Upper lobe of left lung (tissue), 4 donors: ENCODE measurements around the gene ADGRD1.

ENCODE experiments used
- CTCF ChIP-seq, 6 experiments: fragments of 450-650 bp in 4 of 6; fragments of 200-600 bp in 2 of 6; sonication (generic) in 2 of 6; IDR thresholded peaks; one replicate each; pipeline ENCODE4 v1.5.1; 2016 to 2019; ENCODE audit warnings: antibody characterized with exemption in 6 of 6
- EP300 ChIP-seq, 4 donors: sonication (generic); formaldehyde crosslinking; IDR thresholded peaks; one replicate each; pipeline ENCODE4 v1.5.1; 2017; ENCODE audit warnings: antibody characterized with exemption in 4 of 4, control low read depth in 2 of 4
- POLR2A ChIP-seq, 4 donors: fragments of 450-650 bp; IDR thresholded peaks; one replicate each; pipeline ENCODE4 v1.5.1; 2016 to 2017; ENCODE audit warnings: antibody characterized with exemption in 4 of 4, mild to moderate bottlenecking in 2 of 4
- POLR2AphosphoS5 ChIP-seq, 2 donors: sonication (generic); formaldehyde crosslinking; IDR thresholded peaks; one replicate each; pipeline ENCODE4 v1.5.1; 2017; ENCODE audit warnings: antibody characterized with exemption in 2 of 2

GRCh38 chr12:131140069-131140435, 186.3 kb downstream of the ADGRD1 start:
- TF ChIP-seq CTCF (IDR thresholded peaks at IDR 0.05) (no peak), POLR2A (IDR thresholded peaks at IDR 0.05) (no peak), POLR2AphosphoS5 (IDR thresholded peaks at IDR 0.05) (no peak), EP300 (IDR thresholded peaks at IDR 0.05) (no peak)
